SK-N-SH (cell line): Measurements from ENCODE around the gene FAIM2. TPM values are rescaled to one million over a fixed set of nuclear protein-coding genes. Genes with fewer than 3 reads are reported as not detected.
A peak's percentile ranks its signal among the peaks of the same experiment; 100 is the strongest.

Source experiments
- CTCF ChIA-PET: fragments of 300-600, 350-600 bp; formaldehyde crosslinking; extraction: SDS; loops from one replicate; lab custom pipeline; 2021; lab: Yijun Ruan, JAX
- POLR2A ChIA-PET: fragments of 350-600 bp; sonication (Branson Sonifier 250); formaldehyde crosslinking; extraction: SDS; loops from one replicate; lab custom pipeline; 2020; ENCODE audit warnings: antibody characterized with exemption, inconsistent platforms; lab: Yijun Ruan, JAX
- DNase-seq: peaks from one replicate; pipeline ENCODE4 v3.0.0; 2012
- H2AFZ ChIP-seq: fragments of 200-600 bp; sonication (generic); 2 replicates; pipeline ENCODE4 v1.8.1; 2016; ENCODE audit warnings: antibody characterized with exemption, mild to moderate bottlenecking, low read depth
- H3F3A ChIP-seq: fragments of 200-600 bp; sonication (generic); replicated peaks from 2 replicates; pipeline ENCODE3; 2016; ENCODE audit warnings: antibody characterized with exemption, mild to moderate bottlenecking; ENCODE audit not compliant: insufficient read depth
- H3K27ac ChIP-seq, 2 experiments: fragments of 200-500 bp in 1 of 2; fragments of 200-600 bp in 1 of 2; sonication (Bioruptor generic) in 1 of 2; sonication (generic), shearing (Covaris generic) in 1 of 2; 2 replicates each; pipeline versions ENCODE4 v1.5.1 to v1.6.1; 2014 to 2016; ENCODE audit warnings: low read depth in 2 of 2, inconsistent platforms in 1 of 2, low read length in 1 of 2, mild to moderate bottlenecking in 1 of 2, mixed read lengths in 1 of 2
- H3K27me3 ChIP-seq: fragments of 200-600 bp; sonication (generic), shearing (Covaris generic); 2 replicates; pipeline ENCODE4 v1.6.1; 2016; ENCODE audit warnings: mixed run types; ENCODE audit not compliant: insufficient read depth
- H3K36me3 ChIP-seq, 2 experiments: fragments of 200-500 bp in 1 of 2; fragments of 200-600 bp in 1 of 2; sonication (Bioruptor generic) in 1 of 2; sonication (generic) in 1 of 2; replicated peaks in 1 of 2; 2 replicates each; pipeline versions ENCODE3 to v1.5.1; 2014 to 2016; ENCODE audit warnings: low read length in 1 of 2, mild to moderate bottlenecking in 1 of 2; ENCODE audit not compliant: insufficient read depth in 2 of 2, control insufficient read depth in 1 of 2
- H3K4me1 ChIP-seq, 2 experiments: fragments of 200-500 bp in 1 of 2; fragments of 200-600 bp in 1 of 2; sonication (Bioruptor generic) in 1 of 2; sonication (generic), shearing (Covaris generic) in 1 of 2; 2 replicates each; pipeline versions ENCODE4 v1.5.1 to v1.6.1; 2014 to 2016; ENCODE audit warnings: low read depth in 1 of 2, low read length in 1 of 2, mixed run types in 1 of 2; ENCODE audit not compliant: insufficient read depth in 2 of 2, control insufficient read depth in 1 of 2
- H3K4me2 ChIP-seq: fragments of 200-600 bp; sonication (generic), shearing (Covaris generic); 2 replicates; pipeline ENCODE4 v1.6.1; 2017; ENCODE audit warnings: mixed run types
- H3K4me3 ChIP-seq, 2 experiments: fragments of 200-500 bp in 1 of 2; fragments of 200-600 bp in 1 of 2; sonication (Bioruptor generic) in 1 of 2; sonication (generic), shearing (Covaris generic) in 1 of 2; 2 replicates each; pipeline versions ENCODE4 v1.5.1 to v1.8.1; 2014 to 2016; ENCODE audit warnings: low read depth in 2 of 2, inconsistent platforms in 1 of 2, low read length in 1 of 2, mild to moderate bottlenecking in 1 of 2, mixed read lengths in 1 of 2, moderate library complexity in 1 of 2
- H3K79me2 ChIP-seq: fragments of 200-600 bp; sonication (generic); 2 replicates; pipeline ENCODE4 v1.8.1; 2017; ENCODE audit warnings: mild to moderate bottlenecking; ENCODE audit not compliant: insufficient read depth
- H3K9ac ChIP-seq: fragments of 200-600 bp; sonication (generic); 2 replicates; pipeline ENCODE4 v1.6.1; 2017; ENCODE audit warnings: mixed run types
- H3K9me2 ChIP-seq: fragments of 200-600 bp; sonication (generic); 2 replicates; pipeline ENCODE4 v1.6.1; 2017; ENCODE audit warnings: mixed run types
- H3K9me3 ChIP-seq: fragments of 200-600 bp; sonication (generic); 2 replicates; pipeline ENCODE4 v1.6.1; 2017; ENCODE audit warnings: mixed run types, mild to moderate bottlenecking, moderate library complexity
- H4K20me1 ChIP-seq: fragments of 200-600 bp; sonication (generic); 2 replicates; pipeline ENCODE4 v1.6.1; 2017; ENCODE audit warnings: mild to moderate bottlenecking, mixed run types; ENCODE audit not compliant: insufficient read depth
- ELF1 ChIP-seq: IDR thresholded peaks from 2 replicates; pipeline ENCODE4 v1.4.0; 2012
- EZH2phosphoT487 ChIP-seq: fragments of 200-600 bp; sonication (generic); IDR thresholded peaks from 2 replicates; pipeline ENCODE4 v1.6.1; 2017; ENCODE audit warnings: low read depth, mixed run types, mild to moderate bottlenecking, antibody characterized with exemption, moderate library complexity, borderline replicate concordance
- FOXM1 ChIP-seq: IDR thresholded peaks from 2 replicates; pipeline ENCODE4 v1.4.0; 2012; ENCODE audit warnings: low read depth, mild to moderate bottlenecking
- JUND ChIP-seq: IDR thresholded peaks from 2 replicates; pipeline ENCODE4 v1.4.0; 2012
- MEF2A ChIP-seq: IDR thresholded peaks from 2 replicates; pipeline ENCODE4 v1.4.0; 2012; ENCODE audit warnings: low read depth, borderline replicate concordance
- NFIC ChIP-seq: IDR thresholded peaks from 2 replicates; pipeline ENCODE4 v1.4.0; 2012; ENCODE audit warnings: borderline replicate concordance
- POLR2AphosphoS5 ChIP-seq: IDR thresholded peaks from 2 replicates; pipeline ENCODE4 v1.6.1; 2012; ENCODE audit warnings: low read depth, low read length
- RFX5 ChIP-seq: IDR thresholded peaks from 2 replicates; pipeline ENCODE4 v1.6.1; 2012; ENCODE audit warnings: mild to moderate bottlenecking, improper control_type of control experiment, low read length
- SMC3 ChIP-seq: IDR thresholded peaks from 2 replicates; pipeline ENCODE4 v1.6.1; 2012; ENCODE audit warnings: low read depth, low read length, improper control_type of control experiment
- TCF12 ChIP-seq: IDR thresholded peaks from 2 replicates; pipeline ENCODE4 v1.4.0; 2012
- TEAD4 ChIP-seq: IDR thresholded peaks from 2 replicates; pipeline ENCODE4 v1.4.0; 2012; ENCODE audit warnings: mild to moderate bottlenecking, borderline replicate concordance; ENCODE audit not compliant: insufficient read depth
- YY1 ChIP-seq: IDR thresholded peaks from 2 replicates; pipeline ENCODE4 v1.4.0; 2012; ENCODE audit warnings: low read depth, mild to moderate bottlenecking
- WGBS: methylation state at CpG from one replicate; pipeline ENCODE4 v1.1.6; 2017; ENCODE audit warnings: low lambda C conversion rate; 5-methylcytosine and 5-hydroxymethylcytosine counted together
- polyA plus RNA-seq, 3 experiments: library from polyadenylated mRNA; depleted of rRNA; stranded (reverse); fragments of >200 nt; gene quantifications; 2 replicates each; pipeline ENCODE4 v1.2.3, GENCODE V29; 2012
- TF ChIP-seq, protein P1 (sequence below): IDR thresholded peaks from 2 replicates; pipeline ENCODE4; 2012

FAIM2 gene
- polyA plus RNA-seq, 1 of the 3 experiments (the other 2 are of a cell fraction) = 11.3 TPM

DNA sequence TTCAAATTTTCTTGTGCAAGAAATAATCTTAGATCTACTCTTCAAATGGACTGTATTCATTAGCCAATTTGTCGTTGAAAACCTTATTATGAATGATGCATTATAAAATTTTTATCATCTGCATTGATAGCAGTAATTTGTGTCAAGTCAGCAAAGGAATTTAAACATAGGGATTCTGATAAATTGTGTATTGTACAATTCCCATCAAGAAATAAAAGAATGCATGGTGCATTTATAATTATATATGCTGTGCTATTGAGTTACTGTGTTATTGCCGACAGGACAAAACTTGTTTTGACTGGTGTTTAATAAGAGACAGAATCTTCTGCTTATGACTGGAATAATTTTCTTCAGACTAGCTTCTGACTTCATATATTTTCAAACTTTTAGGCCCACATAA, 57.7 kb downstream of the FAIM2 start:
- no peak overlapping the region for H3K27ac ChIP-seq
- no peak for DNase-seq
- no peak overlapping the region for H3K4me2 ChIP-seq
- ChIA-PET CTCF (interaction anchor here (1.0 to 5.5 kb wide), 6 partner anchors 8 to 224 kb away, joined by 3 to 30 read pairs (median 4); no protein-coding TSS in a partner anchor), POLR2A (no interaction called here)
- no peaks in the 10 kb centered on the region for H4K20me1 ChIP-seq
- H3K9me2 ChIP-seq = no peaks in the 10 kb centered on the region
- H3K4me1 ChIP-seq = peaks cover 11 to 15% of the 10 kb centered on the region in 2 experiments; a peak in 3 of 4 replicates
- no peak overlapping the region for H2AFZ ChIP-seq
- peaks cover 10% of the 10 kb centered on the region; the same call in 1 of the 2 replicates for H3K79me2 ChIP-seq
- H3F3A ChIP-seq = peaks cover 23% of the 10 kb centered on the region
- H3K36me3 ChIP-seq = no peaks in the 10 kb centered on the region
- TF ChIP-seq ELF1 = no peak
- TF ChIP-seq NFIC = no peak
- no peak for TF ChIP-seq POLR2AphosphoS5
- no peak for TF ChIP-seq TEAD4
- TF ChIP-seq EZH2phosphoT487 = no peak
- no peak for TF ChIP-seq FOXM1
- TF ChIP-seq MEF2A = no peak
- no peak for TF ChIP-seq TCF12
- TF ChIP-seq, all 33 proteins: peak for 0
- Histone ChIP-seq H3K4me3 (no peak overlapping the region), H3K9me3 (no peaks in the 10 kb centered on the region), H3K27me3 (peaks cover 13% of the 10 kb centered on the region; the same call in 1 of the 2 replicates), H3K9ac (no peak overlapping the region)
- 48% methylated on average over 2 of the region's 2 CpGs for WGBS

- H3K36me3 ChIP-seq = no peaks in the 10 kb centered on the region
- H3K27ac ChIP-seq = no peak overlapping the region
- no peaks in the 10 kb centered on the region for H3K9me2 ChIP-seq
- peak overlapping the region; percentile 96; the same call in 1 of the 2 replicates for H3K4me2 ChIP-seq
- H4K20me1 ChIP-seq = no peaks in the 10 kb centered on the region
- TF ChIP-seq JUND (no peak), POLR2AphosphoS5 (no peak), FOXM1 (no peak), RFX5 (no peak), EZH2phosphoT487 (no peak), YY1 (no peak), SMC3 (no peak), TCF12 (no peak)
- TF ChIP-seq, protein P1, sequence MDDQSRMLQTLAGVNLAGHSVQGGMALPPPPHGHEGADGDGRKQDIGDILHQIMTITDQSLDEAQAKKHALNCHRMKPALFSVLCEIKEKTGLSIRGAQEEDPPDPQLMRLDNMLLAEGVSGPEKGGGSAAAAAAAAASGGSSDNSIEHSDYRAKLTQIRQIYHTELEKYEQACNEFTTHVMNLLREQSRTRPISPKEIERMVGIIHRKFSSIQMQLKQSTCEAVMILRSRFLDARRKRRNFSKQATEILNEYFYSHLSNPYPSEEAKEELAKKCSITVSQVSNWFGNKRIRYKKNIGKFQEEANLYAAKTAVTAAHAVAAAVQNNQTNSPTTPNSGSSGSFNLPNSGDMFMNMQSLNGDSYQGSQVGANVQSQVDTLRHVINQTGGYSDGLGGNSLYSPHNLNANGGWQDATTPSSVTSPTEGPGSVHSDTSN = no peak
- TF ChIP-seq, all 33 proteins: peak for 0
- Histone ChIP-seq H3F3A (peaks cover 28% of the 10 kb centered on the region), H3K27me3 (peaks cover 11% of the 10 kb centered on the region; the same call in 1 of the 2 replicates), H3K9ac (no peak overlapping the region), H3K79me2 (peaks cover 15% of the 10 kb centered on the region; the same call in 1 of the 2 replicates), H3K4me1 (peaks cover 11 to 18% of the 10 kb centered on the region in 2 experiments; a peak in 3 of 4 replicates), H3K4me3 (no peak overlapping the region), H3K9me3 (no peaks in the 10 kb centered on the region), H2AFZ (no peak overlapping the region)
- 92% methylated on average over 4 of the region's 4 CpGs for WGBS
- ChIA-PET POLR2A (interaction anchor here (1.1 to 1.5 kb wide), 2 partner anchors 16 to 25 kb away, joined by 3 to 4 read pairs; partner anchors contain the start of gene NCKAP5L), CTCF (interaction anchor here (0.7 to 5.5 kb wide), 5 partner anchors 23 to 263 kb away, joined by 3 to 30 read pairs (median 7); no protein-coding TSS in a partner anchor)
- DNase-seq = no peak
Observed at GRCh38 chr12:49843876-49844437, 59.7 kb downstream of the FAIM2 start.
